GM23248 (cell line): Measurements from ENCODE around the gene SLC6A9. TPM values are rescaled to one million over a fixed set of nuclear protein-coding genes. Genes with fewer than 3 reads are reported as not detected.

Experiments used
- DNase-seq: peaks from one replicate; pipeline ENCODE4 v3.0.0-alpha.2; 2015
- H2AFZ ChIP-seq: fragments of 200-600 bp; sonication (generic); 2 replicates; pipeline ENCODE4 v1.6.1; 2016; ENCODE audit warnings: antibody characterized with exemption
- H3F3A ChIP-seq: fragments of 200-600 bp; sonication (generic); 2 replicates; pipeline ENCODE4 v1.6.1; 2016; ENCODE audit warnings: mild to moderate bottlenecking, antibody characterized with exemption, mixed run types; ENCODE audit not compliant: insufficient read depth
- H3K27ac ChIP-seq: fragments of 200-600 bp; sonication (generic); 2 replicates; pipeline ENCODE4 v1.5.1; 2016; ENCODE audit warnings: mild to moderate bottlenecking
- H3K27me3 ChIP-seq: fragments of 200-600 bp; sonication (generic); replicated peaks from 2 replicates; pipeline ENCODE4 v1.6.1; 2016; ENCODE audit warnings: mild to moderate bottlenecking; ENCODE audit not compliant: insufficient read depth
- H3K36me3 ChIP-seq: fragments of 200-600 bp; sonication (generic); 2 replicates; pipeline ENCODE4 v1.6.1; 2016; ENCODE audit warnings: low read depth, mild to moderate bottlenecking
- H3K4me1 ChIP-seq: fragments of 200-600 bp; sonication (generic); 2 replicates; pipeline ENCODE4 v1.6.1; 2016; ENCODE audit warnings: mild to moderate bottlenecking; ENCODE audit not compliant: insufficient read depth
- H3K4me2 ChIP-seq: fragments of 200-600 bp; sonication (generic); one replicate; pipeline ENCODE4 v1.6.1; 2016; ENCODE audit warnings: mild to moderate bottlenecking; ENCODE audit not compliant: unreplicated experiment
- H3K4me3 ChIP-seq: fragments of 200-600 bp; sonication (generic); 2 replicates; pipeline ENCODE4 v1.5.1; 2016; ENCODE audit warnings: mild to moderate bottlenecking
- H3K79me2 ChIP-seq: fragments of 200-600 bp; sonication (generic); 2 replicates; pipeline ENCODE4 v1.6.1; 2016; ENCODE audit warnings: mild to moderate bottlenecking; ENCODE audit not compliant: insufficient read depth
- H3K9ac ChIP-seq: fragments of 200-600 bp; sonication (generic); 2 replicates; pipeline ENCODE4 v1.6.1; 2016; ENCODE audit warnings: mild to moderate bottlenecking
- H3K9me2 ChIP-seq: fragments of 200-600 bp; sonication (generic); 2 replicates; pipeline ENCODE4 v1.6.1; 2016; ENCODE audit warnings: mixed run types, mild to moderate bottlenecking, moderate library complexity; ENCODE audit not compliant: insufficient read depth
- H3K9me3 ChIP-seq: fragments of 200-600 bp; sonication (generic); one replicate; pipeline ENCODE4 v1.6.1; 2017; ENCODE audit warnings: low read depth
- H4K20me1 ChIP-seq: fragments of 200-600 bp; sonication (generic); 2 replicates; pipeline ENCODE4 v1.6.0; 2016; ENCODE audit not compliant: insufficient read depth
- EZH2 ChIP-seq: fragments of 200-600 bp; sonication (generic); IDR thresholded peaks from 2 replicates; pipeline ENCODE4 v1.6.1; 2018; ENCODE audit warnings: antibody characterized with exemption, mild to moderate bottlenecking; ENCODE audit not compliant: insufficient read depth, poor library complexity, severe bottlenecking
- EZH2phosphoT487 ChIP-seq: fragments of 200-600 bp; sonication (generic); IDR thresholded peaks from 2 replicates; pipeline ENCODE4 v1.6.1; 2018; ENCODE audit warnings: antibody characterized with exemption, moderate library complexity, mild to moderate bottlenecking, low read depth; ENCODE audit not compliant: insufficient read depth
- WGBS, 2 experiments: methylation state at CpG; one replicate each; pipeline ENCODE4 v1.1.6; 2015 to 2017; ENCODE audit warnings: low lambda C conversion rate in 2 of 2, low coverage in 1 of 2; ENCODE audit errors: missing lambda C conversion rate in 2 of 2; 5-methylcytosine and 5-hydroxymethylcytosine counted together
- in situ Hi-C: fragments of 300-500 bp; cut with MboI; formaldehyde crosslinking; loops from 2 replicates; pipeline ENCODE4 v1.15.0; 2020
- polyA plus RNA-seq: library from polyadenylated mRNA; unstranded; fragments of >200 nt; fragmentation: Nextera tagmentation; extraction: Ambion mirVana; gene quantifications from 2 replicates; pipeline ENCODE4 v1.2.1, GENCODE V29; 2016
- total RNA-seq: library from RNA; depleted of rRNA; stranded (reverse); fragments of >200 nt; shearing (Covaris generic); gene quantifications from 2 replicates; pipeline ENCODE4 v1.2.3, GENCODE V29; 2014; rRNA removed

The SLC6A9 gene
- total RNA-seq (20.6 and 22.2 TPM in 2 replicates), polyA plus RNA-seq (34.4 and 34.6 TPM in 2 replicates)

- Histone ChIP-seq H3K79me2 (peaks cover 17% of the 10 kb centered on the region), H3K4me2 (peak within 1 kb of the TSS; percentile 73), H4K20me1 (no peaks in the 10 kb centered on the region), H3F3A (no peaks in the 10 kb centered on the region; the same call in 1 of the 2 replicates), H3K27me3 (no peaks in the 10 kb centered on the region), H2AFZ (peak within 1 kb of the TSS; percentile 85), H3K9me2 (no peaks in the 10 kb centered on the region), H3K4me1 (peaks cover 15% of the 10 kb centered on the region; the same call in 1 of the 2 replicates), H3K9ac (peak within 1 kb of the TSS; percentile 81), H3K36me3 (no peaks in the 10 kb centered on the region), H3K9me3 (no peaks in the 10 kb centered on the region), H3K27ac (peak within 1 kb of the TSS; percentile 60), H3K4me3 (peak within 1 kb of the TSS; percentile 81)
- peak; percentile 71 for DNase-seq
- no peak for TF ChIP-seq EZH2
- TF ChIP-seq EZH2phosphoT487: no peak
- in situ Hi-C loops: no loop called here
- WGBS, 2 experiments: 21 to 24% methylated on average over 32 to 40 of the region's 40 CpGs
These were observed at the start of gene SLC6A9 for GRCh38 chr1:44031252-44032169. Gene SLC6A9, minus strand, starts transcription at chr1:44031462. Its CDS starts 7,185 bp downstream, at chr1:44024277.

GRCh38 chr1:44079566-44079965 lies 48.3 kb upstream of the SLC6A9 start:
- no peaks in the 10 kb centered on the region for H3K79me2 ChIP-seq
- no peak overlapping the region for H3K9ac ChIP-seq
- no peaks in the 10 kb centered on the region for H3K9me3 ChIP-seq
- no peak overlapping the region for H3K4me3 ChIP-seq
- no peaks in the 10 kb centered on the region for H3K36me3 ChIP-seq
- H4K20me1 ChIP-seq: no peaks in the 10 kb centered on the region
- H2AFZ ChIP-seq: no peak overlapping the region
- H3K27me3 ChIP-seq: no peaks in the 10 kb centered on the region
- WGBS, 2 experiments: 65 to 68% methylated on average over 4 of the region's 4 CpGs
- peaks cover 20% of the 10 kb centered on the region; the same call in 1 of the 2 replicates for H3F3A ChIP-seq
- no peak for DNase-seq
- H3K9me2 ChIP-seq: no peaks in the 10 kb centered on the region
- H3K4me1 ChIP-seq: peaks cover 3% of the 10 kb centered on the region; the same call in 1 of the 2 replicates
- no peak overlapping the region for H3K27ac ChIP-seq
- TF ChIP-seq EZH2phosphoT487: no peak
- TF ChIP-seq EZH2: no peak
- H3K4me2 ChIP-seq: no peak overlapping the region
- in situ Hi-C loops: no loop called here

GRCh38 chr1:44078104-44078503 lies 46.8 kb upstream of the SLC6A9 start:
- Histone ChIP-seq H4K20me1 (no peaks in the 10 kb centered on the region), H3K9ac (no peak overlapping the region), H3K4me3 (no peak overlapping the region), H3F3A (peaks cover 20% of the 10 kb centered on the region; the same call in 1 of the 2 replicates), H2AFZ (no peak overlapping the region), H3K4me1 (peaks cover 3% of the 10 kb centered on the region; the same call in 1 of the 2 replicates), H3K9me3 (no peaks in the 10 kb centered on the region), H3K36me3 (no peaks in the 10 kb centered on the region), H3K27ac (no peak overlapping the region), H3K9me2 (no peaks in the 10 kb centered on the region), H3K27me3 (no peaks in the 10 kb centered on the region), H3K79me2 (no peaks in the 10 kb centered on the region), H3K4me2 (no peak overlapping the region)
- 56 to 58% methylated on average over 2 of the region's 2 CpGs for WGBS, 2 experiments
- in situ Hi-C loops: no loop called here
- TF ChIP-seq EZH2phosphoT487 (no peak), EZH2 (no peak)
- no peak for DNase-seq

DNA sequence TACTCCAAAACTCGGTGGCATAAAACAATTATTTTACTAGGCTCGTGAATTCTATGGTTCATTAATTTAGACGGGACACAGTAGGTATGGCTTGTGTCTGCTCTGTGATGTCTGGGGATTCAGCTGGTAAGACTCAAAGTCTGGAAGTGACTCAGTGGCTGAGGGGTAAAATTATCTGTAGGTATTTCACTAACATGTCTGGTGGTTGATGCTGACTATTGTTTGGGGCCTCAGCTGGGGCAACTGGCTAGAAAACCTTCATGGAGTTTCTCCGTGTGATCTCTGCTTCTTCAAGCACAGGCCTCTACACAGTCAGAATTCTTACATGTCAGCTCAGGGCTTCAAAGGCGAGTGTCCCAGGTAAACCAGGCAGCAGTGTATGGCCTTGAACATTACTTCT lies 46.2 kb upstream of the SLC6A9 start:
- TF ChIP-seq EZH2 (no peak), EZH2phosphoT487 (no peak)
- Histone ChIP-seq H3K9me3 (no peaks in the 10 kb centered on the region), H3K36me3 (no peaks in the 10 kb centered on the region), H4K20me1 (no peaks in the 10 kb centered on the region), H3K27me3 (no peaks in the 10 kb centered on the region), H3F3A (peaks cover 20% of the 10 kb centered on the region; the same call in 1 of the 2 replicates), H3K27ac (no peak overlapping the region), H2AFZ (no peak overlapping the region), H3K9me2 (no peaks in the 10 kb centered on the region), H3K79me2 (no peaks in the 10 kb centered on the region), H3K4me2 (no peak overlapping the region), H3K4me3 (no peak overlapping the region), H3K9ac (no peak overlapping the region), H3K4me1 (peaks cover 5% of the 10 kb centered on the region; the same call in 1 of the 2 replicates)
- in situ Hi-C loops: no loop called here
- 75 to 79% methylated on average over 5 of the region's 5 CpGs for WGBS, 2 experiments
- DNase-seq: peak; percentile 38
